ENCODE results near the gene CCDC12. TPM values are rescaled to one million over a fixed set of nuclear protein-coding genes. Genes with fewer than 3 reads are reported as not detected.

The CCDC12 gene
- total RNA-seq (2014; rRNA removed; shearing (Covaris generic); ENCODE audit: low replicate concordance), result 28.0 and 36.0 TPM in 2 replicates

DNA sequence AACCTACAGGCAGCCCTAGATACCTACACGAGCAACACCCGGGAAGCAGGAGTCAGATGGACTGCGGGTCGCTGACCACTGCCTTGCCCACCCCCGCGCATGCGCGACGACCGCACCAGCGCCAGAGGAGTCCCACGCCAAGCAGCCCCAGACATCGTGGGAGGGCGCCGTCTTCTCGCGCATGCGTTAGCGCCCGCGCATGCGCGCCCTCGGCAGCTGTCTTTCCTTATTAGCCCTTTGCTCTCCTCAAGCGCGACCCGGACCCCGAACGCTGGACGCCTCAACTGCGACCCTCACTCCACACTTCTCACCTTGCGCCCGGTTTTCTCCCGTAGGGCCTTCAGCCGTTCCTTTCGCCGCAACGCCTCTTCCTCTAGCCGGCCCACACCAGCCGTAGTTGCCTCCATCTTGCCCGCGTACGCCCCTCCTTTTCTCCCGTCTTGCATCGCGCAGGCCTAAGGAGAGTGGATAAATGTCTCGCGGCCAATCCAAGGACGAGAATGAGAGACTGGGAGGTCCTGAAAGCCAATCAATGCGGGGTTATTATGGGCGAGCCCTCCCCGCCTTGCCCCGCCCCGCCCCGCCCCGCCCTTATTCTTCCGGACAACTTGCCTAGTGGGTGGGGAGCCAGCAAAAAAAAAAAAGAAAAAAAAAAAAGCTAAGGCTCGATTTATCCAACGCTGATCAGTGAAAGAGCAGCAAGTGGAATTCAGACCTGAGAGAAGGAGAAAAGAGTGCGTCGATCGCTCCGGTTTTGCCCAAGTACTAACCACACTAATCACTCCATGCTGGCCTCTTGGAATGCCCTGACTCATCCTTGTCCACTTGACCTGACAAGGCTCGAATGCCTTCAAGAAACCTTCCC lies at the start of gene CCDC12:
Gene CCDC12, minus strand, starts transcription at position 420 of the 865 bp plus-strand sequence. Its CDS starts 13 bp downstream, at position 407.
- in situ Hi-C loops (cut with HindIII; ENCODE audit: low pct_unique_long_range_greater_than_20kb, low sequenced_read_pairs), result no loop called here
- peak; percentile 96 for DNase-seq (ENCODE audit: low read depth)

DNA sequence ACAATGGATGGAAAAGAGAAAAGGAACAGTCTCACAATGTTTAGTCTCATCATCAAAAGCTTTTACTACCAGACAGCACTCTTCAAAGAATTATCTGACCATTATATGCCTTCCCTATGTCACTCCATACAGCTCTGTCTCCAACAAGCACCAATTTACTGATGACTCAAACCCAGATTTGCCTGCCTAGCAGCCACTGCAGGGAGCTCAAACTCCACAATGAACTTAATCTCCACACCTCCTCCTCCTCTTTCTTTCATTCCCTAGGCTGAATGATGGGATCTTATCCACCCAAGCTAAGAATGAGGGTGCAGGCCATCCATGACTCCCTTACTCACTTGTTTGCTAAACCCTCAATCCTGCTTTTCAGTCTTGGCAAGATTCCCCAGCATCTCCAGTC lies 48.4 kb upstream of the CCDC12 start:
- in situ Hi-C loops (cut with HindIII; ENCODE audit: low pct_unique_long_range_greater_than_20kb, low sequenced_read_pairs), result no loop called here
- no peak for DNase-seq (ENCODE audit: low read depth)

DNA sequence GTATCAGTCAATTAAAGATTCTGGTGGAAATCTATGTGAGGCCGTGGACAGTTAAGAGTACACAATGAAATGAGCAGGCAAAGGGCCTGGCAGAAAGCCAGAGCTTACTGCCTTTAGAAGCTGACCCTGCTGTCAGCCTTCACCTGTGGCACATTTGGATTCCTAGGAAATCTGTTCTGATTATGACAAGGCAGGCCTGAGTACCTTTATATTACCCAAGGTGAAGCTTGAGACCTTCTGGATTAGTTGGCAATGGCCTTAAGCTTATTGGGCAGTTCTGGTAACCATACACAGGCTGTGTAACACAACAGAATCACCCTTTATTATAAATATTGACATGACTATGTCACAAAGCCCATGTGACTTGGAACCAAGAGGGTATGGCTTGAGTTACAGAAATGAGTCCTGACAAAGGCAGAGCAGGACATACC lies 46.1 kb upstream of the CCDC12 start:
- in situ Hi-C loops (cut with HindIII; ENCODE audit: low pct_unique_long_range_greater_than_20kb, low sequenced_read_pairs), result no loop called here
- DNase-seq (ENCODE audit: low read depth), result no peak

DNA sequence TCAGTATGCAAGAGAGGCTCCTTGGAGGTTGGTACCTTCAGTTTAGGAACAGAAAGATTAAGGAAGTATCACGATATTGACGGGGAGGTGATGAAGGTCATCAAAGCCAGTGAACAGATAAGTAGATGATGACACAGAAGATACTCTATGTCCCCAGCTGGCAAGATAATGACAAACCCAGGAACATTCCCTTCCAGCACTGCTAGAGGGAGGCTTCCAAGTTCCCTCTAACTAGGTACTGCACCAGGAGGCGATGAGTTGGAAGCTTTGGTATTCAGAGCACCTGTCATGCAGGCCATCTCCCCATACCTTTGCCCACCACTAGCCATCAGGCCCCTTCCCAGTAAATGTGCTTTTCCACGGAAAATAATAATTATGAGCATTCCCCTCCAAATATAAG lies 43.8 kb upstream of the CCDC12 start:
- DNase-seq (ENCODE audit: low read depth), result no peak
- in situ Hi-C loops (cut with HindIII; ENCODE audit: low pct_unique_long_range_greater_than_20kb, low sequenced_read_pairs), result no loop called here

DNA sequence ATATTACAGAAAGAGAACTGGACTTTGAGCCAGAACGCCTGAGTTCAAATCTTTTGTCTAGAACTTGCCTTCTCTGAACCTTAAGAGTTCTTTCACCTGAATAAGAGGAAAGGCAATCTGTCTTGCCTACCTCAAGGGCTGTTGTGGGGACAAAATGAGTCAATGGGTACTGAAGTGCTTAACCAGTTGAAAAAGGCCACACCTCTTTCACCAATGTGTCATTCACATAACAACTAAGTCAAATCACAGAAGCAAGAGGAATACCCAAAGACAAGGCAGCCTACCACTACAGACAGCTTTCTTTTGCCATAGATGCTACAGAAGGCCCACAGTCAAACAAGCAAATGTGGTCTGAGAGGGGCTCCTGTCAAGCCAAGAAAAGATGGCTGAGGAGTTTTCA lies 42.7 kb upstream of the CCDC12 start:
- no peak for DNase-seq (ENCODE audit: low read depth)
- in situ Hi-C loops (cut with HindIII; ENCODE audit: low pct_unique_long_range_greater_than_20kb, low sequenced_read_pairs), result no loop called here

DNA sequence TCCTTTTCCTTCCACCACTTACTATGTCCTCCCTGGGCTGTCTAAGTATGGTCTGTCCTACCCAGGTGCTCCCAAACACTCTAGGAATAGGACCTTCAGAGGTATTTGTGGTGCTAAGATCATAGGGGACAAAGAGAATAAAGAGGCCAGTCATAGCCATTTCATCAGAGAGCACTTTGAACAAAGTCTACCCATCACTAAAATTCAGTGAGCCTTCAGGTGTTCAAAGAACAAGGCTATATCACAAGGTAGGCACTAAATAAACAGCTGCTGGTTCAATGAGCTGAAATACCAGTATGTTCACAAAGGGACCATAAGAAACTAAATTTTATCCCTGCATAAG lies 41.7 kb upstream of the CCDC12 start:
- in situ Hi-C loops (cut with HindIII; ENCODE audit: low pct_unique_long_range_greater_than_20kb, low sequenced_read_pairs), result no loop called here
- no peak for DNase-seq (ENCODE audit: low read depth)

DNA sequence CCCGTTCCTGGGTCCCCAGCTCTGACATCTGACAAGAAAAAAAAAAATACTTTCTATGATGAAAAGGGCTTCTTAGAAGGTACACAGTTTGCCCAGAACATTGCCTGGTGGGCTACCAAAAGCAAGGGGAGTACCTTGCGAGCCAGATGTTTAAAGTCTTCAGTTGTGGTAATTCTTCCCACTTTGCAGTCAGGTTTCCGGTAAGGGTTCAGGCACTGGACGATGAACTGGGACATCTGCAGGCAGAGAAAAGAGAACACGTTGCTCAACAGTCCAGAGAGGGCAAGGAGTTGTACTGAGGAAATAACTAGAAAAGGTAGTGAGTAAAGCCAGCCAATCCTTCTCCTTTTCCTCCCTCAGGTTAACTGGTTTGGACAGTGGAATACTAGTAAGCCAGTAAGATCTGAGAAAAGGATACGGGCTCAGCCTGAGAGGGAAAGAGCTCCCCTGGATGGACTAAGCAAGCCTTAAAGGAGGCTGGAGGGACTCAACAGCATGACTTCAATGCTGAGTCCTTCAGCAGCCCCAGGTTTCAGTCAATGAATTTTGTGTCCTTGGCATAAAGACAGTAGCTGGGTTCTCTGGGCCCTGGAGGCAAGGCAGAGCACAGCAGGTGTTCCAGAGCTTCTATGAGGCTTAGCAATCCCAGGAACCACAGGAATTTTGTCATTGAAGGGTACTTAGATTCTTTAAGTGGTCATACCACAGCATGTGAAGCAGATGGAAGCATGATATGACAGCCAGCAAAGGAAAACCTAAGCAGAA lies 41.1 kb upstream of the CCDC12 start:
- DNase-seq (ENCODE audit: low read depth), result no peak
- in situ Hi-C loops (cut with HindIII; ENCODE audit: low pct_unique_long_range_greater_than_20kb, low sequenced_read_pairs), result no loop called here

DNA sequence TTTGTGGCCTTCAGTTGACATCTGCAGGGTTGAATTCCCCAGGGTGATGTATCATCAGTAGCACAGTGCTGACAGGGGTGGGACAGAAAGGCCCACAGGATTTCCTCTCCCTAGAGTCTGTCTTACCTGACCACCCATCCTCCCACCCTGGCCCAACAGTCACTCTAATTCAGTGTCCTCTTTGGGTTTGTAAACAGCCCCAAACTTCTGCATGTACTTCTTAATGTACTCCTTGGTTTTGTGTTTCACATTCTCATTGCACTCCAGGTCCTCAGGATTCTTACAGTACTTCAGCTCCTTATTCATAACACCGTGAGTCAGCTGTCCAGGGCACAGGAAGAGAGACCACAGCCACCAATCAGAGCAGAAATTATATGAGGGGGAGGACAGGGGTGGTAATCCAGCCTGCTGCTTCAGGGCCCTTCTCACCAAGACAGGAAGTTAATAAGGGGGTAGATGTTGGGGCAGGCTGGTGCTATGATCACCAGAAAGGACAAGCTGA lies 40.4 kb upstream of the CCDC12 start:
- DNase-seq (ENCODE audit: low read depth), result no peak
- in situ Hi-C loops (cut with HindIII; ENCODE audit: low pct_unique_long_range_greater_than_20kb, low sequenced_read_pairs), result no loop called here

DNA sequence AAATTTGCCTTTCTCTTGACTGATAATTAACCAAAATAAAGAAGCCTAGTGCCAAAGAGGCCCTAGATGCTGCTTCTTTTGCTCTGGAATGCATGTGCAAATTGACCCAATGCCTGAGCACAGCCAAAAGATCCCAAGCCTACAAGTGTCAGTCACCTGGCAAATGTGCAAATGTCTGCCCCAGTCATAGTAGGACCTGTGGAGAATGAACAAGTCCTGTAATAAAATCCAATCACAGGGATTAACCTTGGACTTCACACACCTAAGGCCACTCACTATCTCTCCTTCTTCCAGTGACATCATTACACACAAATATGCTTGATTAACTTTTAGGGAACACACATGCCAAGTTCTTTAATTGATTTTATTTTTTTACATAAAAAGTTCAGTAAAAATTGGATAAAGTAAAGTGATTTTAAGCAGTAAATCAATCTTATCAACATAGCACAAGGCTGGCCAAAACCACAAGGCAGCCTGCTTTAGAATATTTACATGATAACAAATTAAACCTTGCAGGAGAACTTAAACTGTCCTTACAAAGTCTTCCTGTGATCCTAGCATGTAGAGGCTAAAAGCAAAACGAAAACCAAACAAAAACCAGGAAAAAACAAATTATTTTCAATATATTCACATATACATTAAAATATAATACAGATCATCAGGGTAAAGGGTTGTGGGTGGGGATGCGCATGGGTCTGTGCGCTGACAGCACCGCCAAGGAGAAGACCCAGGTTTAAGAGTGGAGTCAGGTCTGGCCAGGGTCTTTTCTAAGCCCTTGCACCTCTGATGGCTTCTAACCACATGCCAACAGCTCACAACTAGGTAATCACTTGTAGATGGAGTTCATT lies 39.8 kb upstream of the CCDC12 start:
- in situ Hi-C loops (cut with HindIII; ENCODE audit: low pct_unique_long_range_greater_than_20kb, low sequenced_read_pairs), result no loop called here
- DNase-seq (ENCODE audit: low read depth), result no peak

DNA sequence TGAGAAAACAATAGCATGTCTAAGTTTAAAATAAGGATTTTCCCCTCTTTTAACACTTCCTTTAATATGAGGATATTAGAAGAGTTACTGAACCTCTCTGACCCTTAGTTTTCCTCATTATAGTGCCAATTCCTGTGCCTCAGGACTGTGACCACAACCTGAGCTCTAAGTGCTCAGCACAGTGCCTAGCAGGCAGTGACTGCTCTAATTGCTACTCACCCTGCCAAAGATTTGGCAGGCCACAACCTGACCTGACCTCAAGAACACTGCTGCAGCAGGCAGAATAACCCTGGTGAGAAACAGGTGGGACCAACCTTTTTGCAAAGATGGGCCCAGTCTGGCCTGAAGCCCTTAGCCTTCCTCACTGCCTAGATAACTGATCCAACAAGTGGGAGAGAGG lies 38.6 kb upstream of the CCDC12 start:
- in situ Hi-C loops (cut with HindIII; ENCODE audit: low pct_unique_long_range_greater_than_20kb, low sequenced_read_pairs), result no loop called here
- DNase-seq (ENCODE audit: low read depth), result no peak

DNA sequence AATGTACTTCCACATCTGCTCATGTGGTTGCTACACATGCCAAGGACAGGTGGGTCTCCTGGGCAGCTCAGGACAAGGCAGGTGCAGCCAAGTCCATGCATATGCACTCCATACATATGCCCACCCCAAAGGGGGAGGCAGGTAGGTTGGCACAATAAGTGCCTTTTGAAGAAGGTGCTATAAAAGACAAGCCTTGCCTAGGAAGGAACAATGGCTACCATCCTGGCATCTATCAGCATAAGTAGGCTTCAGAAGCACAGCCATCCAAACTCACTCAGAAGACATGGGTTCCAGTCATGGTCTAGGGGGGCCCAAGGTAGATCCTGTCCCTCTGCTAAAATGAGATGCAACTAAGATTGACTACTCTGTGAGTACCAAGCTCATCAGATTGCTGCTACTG lies 37.5 kb upstream of the CCDC12 start:
- in situ Hi-C loops (cut with HindIII; ENCODE audit: low pct_unique_long_range_greater_than_20kb, low sequenced_read_pairs), result no loop called here
- DNase-seq (ENCODE audit: low read depth), result no peak

DNA sequence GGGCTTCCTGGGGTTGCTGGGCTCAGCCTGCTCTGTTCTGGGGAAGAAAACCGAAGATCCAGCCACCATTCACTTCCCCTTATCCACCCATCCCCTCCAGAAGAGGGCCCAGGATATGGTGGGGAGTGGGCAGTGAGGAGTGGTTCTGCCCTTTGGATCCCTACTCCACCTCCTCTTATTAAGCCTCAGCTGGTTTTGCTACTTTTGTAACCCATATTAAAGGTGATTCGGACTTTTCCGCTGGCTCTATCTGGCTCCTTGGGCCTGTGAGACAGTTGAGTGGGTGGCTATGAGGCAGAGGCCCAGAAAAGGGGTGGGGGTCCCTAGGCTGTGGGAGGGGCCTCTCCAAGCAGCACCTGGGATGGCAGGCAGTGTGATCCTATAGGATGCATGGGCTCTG lies 36.7 kb upstream of the CCDC12 start:
- DNase-seq (ENCODE audit: low read depth), result no peak
- in situ Hi-C loops (cut with HindIII; ENCODE audit: low pct_unique_long_range_greater_than_20kb, low sequenced_read_pairs), result no loop called here

DNA sequence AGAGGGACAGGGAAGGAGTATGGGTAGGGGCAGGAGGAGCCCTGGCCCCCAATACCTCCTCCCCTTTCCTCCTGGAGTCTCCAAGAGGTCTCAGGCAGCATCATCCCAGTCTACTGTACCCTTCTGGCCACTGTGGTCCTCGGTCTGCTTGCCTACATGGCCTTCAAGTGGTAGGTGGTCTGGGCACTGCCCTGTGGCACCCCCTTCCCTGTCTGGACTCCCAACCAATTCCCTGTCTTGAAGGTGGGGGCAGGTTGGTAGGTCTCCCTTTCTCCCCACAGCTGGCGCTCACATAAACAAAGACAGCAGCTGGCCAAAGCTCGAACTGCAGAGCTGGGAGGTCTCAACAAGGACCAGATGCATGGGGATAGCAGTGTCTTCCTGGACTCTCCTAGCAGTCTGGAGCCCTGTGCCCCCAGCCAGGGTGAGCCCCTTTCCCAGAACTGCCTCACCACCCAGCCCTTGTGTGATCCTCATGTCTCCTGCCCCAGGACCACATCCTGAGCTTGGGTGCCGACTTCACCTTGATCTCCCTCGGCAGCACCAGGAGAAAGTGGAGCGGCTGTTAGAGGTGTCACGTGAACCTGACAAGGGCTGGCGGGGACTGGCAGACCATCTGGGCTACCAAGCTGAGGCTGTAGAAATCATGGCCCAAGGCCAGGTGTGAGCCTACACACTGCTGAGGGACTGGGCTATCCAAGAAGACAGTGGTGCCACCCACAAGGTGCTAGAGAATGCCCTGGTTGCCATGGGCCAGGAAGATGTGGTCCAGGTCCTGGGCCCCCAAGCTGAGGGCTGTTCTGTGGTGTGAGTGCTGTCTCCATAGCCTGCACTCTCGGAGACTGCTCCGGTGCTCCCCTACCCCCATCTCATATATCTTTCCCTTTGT lies 36.0 kb upstream of the CCDC12 start:
- in situ Hi-C loops (cut with HindIII; ENCODE audit: low pct_unique_long_range_greater_than_20kb, low sequenced_read_pairs), result no loop called here
- no peak for DNase-seq (ENCODE audit: low read depth)

DNA sequence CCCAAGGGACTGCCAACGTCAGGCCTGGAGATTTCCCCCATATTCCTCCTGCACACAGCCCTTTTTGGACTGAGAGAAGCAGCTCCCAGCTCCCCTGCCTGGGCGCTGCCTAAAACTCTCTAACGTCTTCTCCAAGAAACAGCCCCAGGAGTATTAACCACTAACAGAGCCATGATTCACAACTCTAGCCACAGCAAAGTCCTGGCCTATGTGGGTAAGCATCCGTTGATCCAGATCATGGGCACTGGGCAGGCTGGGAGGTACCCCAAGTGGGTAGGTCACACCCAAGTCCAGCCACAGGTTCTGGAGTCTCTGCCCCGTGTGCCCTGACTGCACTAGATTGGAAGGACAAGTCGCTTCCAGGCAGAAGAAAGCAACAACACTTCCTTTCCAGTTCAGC lies 34.8 kb upstream of the CCDC12 start:
- in situ Hi-C loops (cut with HindIII; ENCODE audit: low pct_unique_long_range_greater_than_20kb, low sequenced_read_pairs), result no loop called here
- DNase-seq (ENCODE audit: low read depth), result no peak

DNA sequence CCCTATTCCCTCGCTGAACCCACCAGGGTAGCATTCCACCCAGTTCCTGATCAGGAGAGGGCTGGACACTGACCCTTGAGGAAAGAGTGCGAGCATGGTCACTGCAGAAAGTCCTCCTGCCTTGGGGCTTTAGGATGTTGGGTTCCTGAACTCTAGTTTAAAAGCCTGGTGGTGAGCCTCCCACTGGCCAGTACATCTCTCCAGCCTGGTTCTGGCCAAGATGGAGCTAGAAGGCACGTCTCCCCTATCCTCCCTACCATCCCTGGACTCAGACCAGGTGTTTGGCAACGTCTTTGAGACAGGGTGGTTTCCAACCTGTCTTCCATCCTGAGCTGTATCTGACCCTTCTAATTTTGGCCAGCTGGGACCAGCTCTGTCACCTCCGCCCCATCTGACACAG lies 34.4 kb upstream of the CCDC12 start:
- DNase-seq (ENCODE audit: low read depth), result no peak
- in situ Hi-C loops (cut with HindIII; ENCODE audit: low pct_unique_long_range_greater_than_20kb, low sequenced_read_pairs), result no loop called here

DNA sequence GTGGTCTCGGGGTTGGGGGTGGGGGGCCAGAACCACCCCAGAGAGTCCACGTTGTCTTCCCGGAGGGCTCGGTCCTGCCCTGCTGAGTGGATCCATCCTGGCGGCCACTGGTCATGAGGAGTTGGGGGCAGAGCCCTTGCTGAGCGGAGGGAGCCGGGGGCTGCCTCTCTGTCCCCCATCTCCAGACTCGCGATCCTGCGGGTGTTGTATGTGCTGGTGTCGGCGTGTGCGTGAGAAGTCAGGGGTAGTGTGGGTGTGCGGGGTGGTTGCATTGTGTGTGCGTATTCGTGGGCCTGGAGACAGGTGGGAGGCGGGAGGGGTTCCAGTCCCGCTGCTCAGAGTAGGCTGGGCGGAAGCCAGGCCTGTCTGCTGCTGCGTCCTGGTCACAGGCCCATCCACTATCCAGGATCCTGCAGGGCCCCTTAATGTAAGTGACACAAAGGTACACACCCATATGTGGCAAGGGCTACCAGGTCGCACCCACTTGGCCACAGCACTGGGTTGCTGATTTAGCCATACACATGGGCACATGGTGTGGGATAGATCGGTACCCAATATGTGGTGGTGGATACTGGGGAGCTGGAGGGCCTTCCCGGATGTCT lies 33.7 kb upstream of the CCDC12 start:
- DNase-seq (ENCODE audit: low read depth), result no peak
- in situ Hi-C loops (cut with HindIII; ENCODE audit: low pct_unique_long_range_greater_than_20kb, low sequenced_read_pairs), result no loop called here
